HCT116 (cell line): ENCODE results near the gene LIPN. TPM values are rescaled to one million over a fixed set of nuclear protein-coding genes. Genes with fewer than 3 reads are reported as not detected.

Source experiments
- ATAC-seq: fragments of 200-7000 bp; cut with Tn5 transposase; 2 replicates; pipeline ENCODE4 v1.9.1; 2020; ENCODE audit warnings: mild to moderate bottlenecking, moderate library complexity
- BruUV-seq: library from RNA; stranded (reverse); fragments of 400-500 nt; replicated peaks from 2 replicates; lab custom pipeline; 2021; lab: Mats Ljungman, UMichigan
- CTCF ChIA-PET: fragments of 300-600 bp; sonication (Branson Sonifier 250); formaldehyde crosslinking; loops from one replicate; lab custom pipeline; 2021; ENCODE audit warnings: antibody characterized with exemption; lab: Charles Lee
- POLR2A ChIA-PET: fragments of 300-600, 350-600 bp; sonication (Branson Sonifier 250); formaldehyde crosslinking; loops from one replicate; lab custom pipeline; 2021; ENCODE audit warnings: antibody characterized with exemption; lab: Charles Lee
- RAD21 ChIA-PET, 2 experiments: fragments of 300-600 bp; sonication (Branson Sonifier 250); formaldehyde crosslinking; loops; one replicate each; lab custom pipeline; 2023; ENCODE audit warnings: low total read pairs in 2 of 2; ENCODE audit not compliant: uncharacterized antibody in 2 of 2, unreplicated experiment in 2 of 2, low non-redundant PET in 1 of 2; lab: Charles Lee
- DNase-seq: peaks from one replicate; pipeline ENCODE4 v3.0.0-alpha.2; 2010; ENCODE audit warnings: low read depth, low spot score
- H2AFZ ChIP-seq: fragments of 200-600 bp; shearing (Covaris generic), sonication (generic); 2 replicates; pipeline ENCODE4 v1.6.1; 2017; ENCODE audit warnings: low read depth, mixed run types, mixed read lengths, antibody characterized with exemption, low read length; ENCODE audit not compliant: poor library complexity, severe bottlenecking
- H3K27ac ChIP-seq: 2 replicates; pipeline ENCODE4 v1.5.1; 2012; ENCODE audit warnings: low read depth, low read length
- H3K27me3 ChIP-seq: fragments of 200-600 bp; sonication (generic); 2 replicates; pipeline ENCODE4 v1.6.1; 2016; ENCODE audit warnings: mixed run types, low read length, mixed read lengths; ENCODE audit not compliant: insufficient read depth
- H3K36me3 ChIP-seq, 2 experiments: fragments of 200-500 bp in 1 of 2; fragments of 200-600 bp in 1 of 2; sonication (Bioruptor generic) in 1 of 2; sonication (generic) in 1 of 2; 2 replicates each; pipeline versions ENCODE4 v1.5.1 to v1.6.1; 2014 to 2016; ENCODE audit warnings: low read length in 2 of 2, inconsistent platforms in 1 of 2, mixed read lengths in 1 of 2, mixed run types in 1 of 2; ENCODE audit not compliant: insufficient read depth in 2 of 2, control insufficient read depth in 1 of 2
- H3K4me1 ChIP-seq, 2 experiments: fragments of 200-600 bp in 1 of 2; sonication (generic) in 1 of 2; 2 replicates each; pipeline versions ENCODE4 v1.5.1 to v1.6.1; 2012 to 2017; ENCODE audit warnings: low read length in 2 of 2, inconsistent platforms in 1 of 2, mild to moderate bottlenecking in 1 of 2, mixed read lengths in 1 of 2, mixed run types in 1 of 2, moderate library complexity in 1 of 2; ENCODE audit not compliant: insufficient read depth in 2 of 2, control insufficient read depth in 1 of 2
- H3K4me2 ChIP-seq: fragments of 200-600 bp; sonication (generic); 2 replicates; pipeline ENCODE4 v1.6.1; 2017; ENCODE audit warnings: mixed run types, low read length, mixed read lengths
- H3K4me3 ChIP-seq, 2 experiments: fragments of 200-600 bp in 1 of 2; sonication (generic) in 1 of 2; replicated peaks in 1 of 2; 2 replicates each; pipeline ENCODE4 v1.5.1; 2011 to 2016; ENCODE audit warnings: low read length in 2 of 2, control low read depth in 1 of 2, low read depth in 1 of 2, mild to moderate bottlenecking in 1 of 2, mixed read lengths in 1 of 2, mixed run types in 1 of 2
- H3K79me2 ChIP-seq: fragments of 200-600 bp; sonication (generic); 2 replicates; pipeline ENCODE4 v1.6.1; 2017; ENCODE audit warnings: mild to moderate bottlenecking, mixed run types, low read length, moderate library complexity, mixed read lengths; ENCODE audit not compliant: insufficient read depth
- H3K9ac ChIP-seq: fragments of 200-600 bp; sonication (generic); 2 replicates; pipeline ENCODE4 v1.6.1; 2016; ENCODE audit warnings: low read length, mixed read lengths
- H3K9me2 ChIP-seq: fragments of 200-600 bp; sonication (generic), shearing (Covaris generic); 2 replicates; pipeline ENCODE4 v1.6.1; 2017; ENCODE audit warnings: mixed run types, mild to moderate bottlenecking, moderate library complexity; ENCODE audit not compliant: insufficient read depth
- H3K9me3 ChIP-seq, 2 experiments: fragments of 200-500 bp in 1 of 2; fragments of 200-600 bp in 1 of 2; sonication (Bioruptor generic) in 1 of 2; sonication (generic) in 1 of 2; 2 replicates each; pipeline ENCODE4 v1.6.1; 2014 to 2017; ENCODE audit warnings: low read length in 2 of 2, mixed read lengths in 2 of 2, inconsistent platforms in 1 of 2, low read depth in 1 of 2, mild to moderate bottlenecking in 1 of 2, mixed run types in 1 of 2, moderate library complexity in 1 of 2; ENCODE audit not compliant: control insufficient read depth in 1 of 2, insufficient read depth in 1 of 2
- H4K20me1 ChIP-seq: fragments of 200-600 bp; sonication (generic), shearing (Covaris generic); 2 replicates; pipeline ENCODE4 v1.6.1; 2017; ENCODE audit warnings: mixed run types, mild to moderate bottlenecking, moderate library complexity; ENCODE audit not compliant: insufficient read depth
- CBX3 ChIP-seq: IDR thresholded peaks from 2 replicates; pipeline ENCODE4 v1.6.1; 2012; ENCODE audit warnings: low read depth
- CTCF ChIP-seq, 3 experiments: fragments of 200-600 bp in 1 of 3; sonication (generic) in 1 of 3; IDR thresholded peaks in 2 of 3; conservative IDR thresholded peaks in 1 of 3; 2 replicates each; pipeline ENCODE4 v1.5.1; 2012 to 2017; ENCODE audit warnings: low read depth in 2 of 3, low read length in 2 of 3, antibody characterized with exemption in 1 of 3, borderline replicate concordance in 1 of 3, control low read depth in 1 of 3, mild to moderate bottlenecking in 1 of 3, mixed read lengths in 1 of 3, mixed run types in 1 of 3, moderate library complexity in 1 of 3; ENCODE audit not compliant: insufficient read depth in 1 of 3
- ELF1 ChIP-seq: IDR thresholded peaks from 2 replicates; pipeline ENCODE4 v1.6.1; 2012; ENCODE audit warnings: low read depth, borderline replicate concordance
- EZH2phosphoT487 ChIP-seq: fragments of 200-600 bp; IDR thresholded peaks from 2 replicates; pipeline ENCODE4 v1.6.1; 2018; ENCODE audit warnings: antibody characterized with exemption, borderline replicate concordance
- FOSL1 ChIP-seq: IDR thresholded peaks from 2 replicates; pipeline ENCODE4 v1.6.1; 2012; ENCODE audit warnings: low read depth
- JUND ChIP-seq: IDR thresholded peaks from 2 replicates; pipeline ENCODE4 v1.6.1; 2012
- RAD21 ChIP-seq: IDR thresholded peaks from 2 replicates; pipeline ENCODE4 v1.6.1; 2012; ENCODE audit warnings: low read depth, mild to moderate bottlenecking
- REST ChIP-seq: IDR thresholded peaks from 2 replicates; pipeline ENCODE4 v1.6.1; 2012; ENCODE audit warnings: low read depth
- SP1 ChIP-seq: IDR thresholded peaks from 2 replicates; pipeline ENCODE4 v1.6.1; 2012; ENCODE audit warnings: low read depth
- TCF7L2 ChIP-seq: IDR thresholded peaks from 2 replicates; pipeline ENCODE4 v1.7.0; 2011; ENCODE audit warnings: borderline replicate concordance, inconsistent platforms; ENCODE audit not compliant: insufficient read depth, insufficient read length; ENCODE audit errors: extremely low read depth
- YY1 ChIP-seq: IDR thresholded peaks from 2 replicates; pipeline ENCODE4 v1.6.1; 2011; ENCODE audit warnings: low read length, low read depth, moderate library complexity, mild to moderate bottlenecking; ENCODE audit not compliant: insufficient replicate concordance; ENCODE audit errors: extremely low read depth
- ZFX ChIP-seq: fragments of 450-650 bp; IDR thresholded peaks from 2 replicates; pipeline ENCODE4 v1.6.1; 2017
- intact Hi-C: fragments of 100-400 bp; cut with micrococcal nuclease; formaldehyde crosslinking; loops from 2 replicates; pipeline ENCODE4 v1.10.0; 2022
- total RNA-seq: library from RNA; stranded (reverse); gene quantifications from one replicate; pipeline ENCODE4 v1.2.1, GENCODE V29; 2021; ENCODE audit not compliant: unreplicated experiment

The LIPN gene
- total RNA-seq, 1 experiment from 2014 or later: not detected

DNA sequence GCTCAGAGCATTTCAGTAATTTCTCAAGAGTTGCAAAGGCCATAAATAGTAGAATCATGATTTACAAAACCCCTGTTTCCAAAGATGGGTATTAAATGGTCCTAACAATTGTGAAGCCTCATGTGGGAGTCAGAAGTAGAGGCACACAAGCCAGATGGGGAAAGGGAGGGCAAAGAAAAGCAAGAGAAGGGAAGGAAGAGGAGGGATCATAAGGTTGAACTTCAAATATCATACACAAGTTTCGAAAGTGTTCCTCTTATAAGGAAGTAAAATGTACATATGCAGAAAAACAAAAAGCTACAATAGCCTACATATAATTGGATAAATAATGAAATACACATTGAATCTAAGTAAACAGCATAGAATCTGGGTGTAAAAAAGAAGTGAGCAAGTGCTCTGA, 6.0 kb downstream of the LIPN start (continued):
- TF ChIP-seq REST (no peak), RAD21 (no peak), EZH2phosphoT487 (no peak), ELF1 (no peak), YY1 (no peak), SP1 (no peak)
- TF ChIP-seq, all 23 proteins: peak for 0

DNA sequence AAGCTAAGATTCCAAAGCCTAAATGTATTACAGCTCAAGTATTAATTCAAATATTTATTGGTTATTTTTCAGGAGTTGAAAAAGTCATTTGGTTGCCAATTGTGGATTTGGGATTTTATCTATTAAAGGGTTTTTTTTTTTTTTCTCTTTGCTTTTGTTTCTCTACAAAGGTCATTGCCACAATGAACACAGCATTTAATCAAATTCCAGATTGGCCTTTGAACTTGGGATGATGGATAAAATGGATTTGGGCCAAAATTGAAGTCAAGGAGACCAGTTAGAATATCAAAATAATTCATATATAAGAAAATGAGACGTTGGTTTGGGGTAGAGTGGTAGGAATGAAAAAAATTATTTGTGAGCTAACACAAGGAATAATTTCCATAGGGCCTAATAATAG, 9.6 kb downstream of the LIPN start:
- intact Hi-C loops: no loop called here
- Histone ChIP-seq H3K4me3 (no peak overlapping the region), H3K9me2 (no peaks in the 10 kb centered on the region), H3K9ac (no peak overlapping the region), H3K9me3 (no peaks in the 10 kb centered on the region), H3K4me1 (no peaks in the 10 kb centered on the region), H4K20me1 (no peaks in the 10 kb centered on the region), H2AFZ (no peak overlapping the region), H3K36me3 (no peaks in the 10 kb centered on the region), H3K79me2 (no peaks in the 10 kb centered on the region), H3K27me3 (no peaks in the 10 kb centered on the region), H3K27ac (no peak overlapping the region), H3K4me2 (no peak overlapping the region)
- ATAC-seq (no peak), DNase-seq (no peak)
- ChIA-PET CTCF (interaction anchor here (1.0 kb wide), 1 partner anchor 22 kb away, joined by 3 read pairs; no protein-coding TSS in a partner anchor), POLR2A (no interaction called here), RAD21 (interaction anchor here in 1 of 2 experiments (0.6 kb wide), 1 partner anchor 205 kb away, joined by 3 read pairs; no protein-coding TSS in a partner anchor)
- no TSS peak for BruUV-seq
- TF ChIP-seq FOSL1: no peak
- no peak for TF ChIP-seq CTCF (IDR thresholded peaks at IDR 0.05 in 2 of 3, conservative IDR thresholded peaks at IDR 0.05 in 1 of 3; ENCODE audit: borderline replicate concordance in 1 of 3, insufficient read depth in 1 of 3, low read depth in 2 of 3, low read length in 2 of 3)
- TF ChIP-seq CBX3: no peak
- TF ChIP-seq ZFX: no peak
- TF ChIP-seq TCF7L2: no peak
- no peak for TF ChIP-seq SP1
- TF ChIP-seq JUND: no peak
- no peak for TF ChIP-seq RAD21
